Right lobe of liver (tissue), 6 donors: ENCODE data around the gene ZNF655. TPM values are rescaled to one million over a fixed set of nuclear protein-coding genes. Genes with fewer than 3 reads are reported as not detected.
A peak's percentile ranks its signal among the peaks of the same experiment; 100 is the strongest.
"Not testable (repeated sequence)": the region's sequence is repeated elsewhere in the genome, so short reads cannot be mapped to it uniquely, and the experiment has no call there.

ENCODE experiments used
- ATAC-seq, 4 donors: fragments of 200-7000 bp; cut with Tn5 transposase; one replicate each; pipeline ENCODE4 v1.9.1; 2020; ENCODE audit warnings: mild to moderate bottlenecking in 4 of 4, moderate library complexity in 4 of 4
- DNase-seq, 3 donors: peaks; one replicate each; pipeline ENCODE4 v3.0.0-alpha.2; 2020
- H3K27ac ChIP-seq, 3 donors: fragments of 200-600 bp; one replicate each; pipeline ENCODE4 v1.8.0; 2022
- H3K27me3 ChIP-seq, 2 donors: fragments of 200-600 bp; one replicate each; pipeline ENCODE4 v1.8.0; 2022
- H3K36me3 ChIP-seq, 4 donors: fragments of 200-600 bp; sonication (generic) in 1 of 4; one replicate each; pipeline versions ENCODE4 v1.5.1 to v1.8.0; 2017 to 2022; ENCODE audit warnings: control low read depth in 1 of 4
- H3K4me1 ChIP-seq, 4 donors: fragments of 200-600 bp; sonication (generic) in 1 of 4; one replicate each; pipeline versions ENCODE4 v1.5.1 to v1.8.0; 2017 to 2022; ENCODE audit warnings: control low read depth in 1 of 4
- H3K4me3 ChIP-seq, 3 donors: fragments of 200-600 bp; one replicate each; pipeline ENCODE4 v1.8.0; 2022
- H3K9me3 ChIP-seq, 4 donors: fragments of 200-600 bp; sonication (generic) in 1 of 4; one replicate each; pipeline versions ENCODE4 v1.5.1 to v1.8.0; 2017 to 2022; ENCODE audit warnings: control low read depth in 1 of 4
- CTCF ChIP-seq, 4 donors: fragments of 200-600 bp in 3 of 4; fragments of 450-650 bp in 1 of 4; IDR thresholded peaks; one replicate each; pipeline versions ENCODE4 v1.5.1 to v1.8.0; 2016 to 2022; ENCODE audit warnings: antibody characterized with exemption in 4 of 4, mild to moderate bottlenecking in 2 of 4
- POLR2A ChIP-seq: fragments of 450-650 bp; IDR thresholded peaks from one replicate; pipeline ENCODE4 v1.6.1; 2017; ENCODE audit warnings: antibody characterized with exemption, mild to moderate bottlenecking
- WGBS: methylation state at CpG from one replicate; pipeline ENCODE4 v1.1.6; 2018; ENCODE audit warnings: low coverage, low lambda C conversion rate; ENCODE audit not compliant: insufficient coverage; ENCODE audit errors: missing lambda C conversion rate; 5-methylcytosine and 5-hydroxymethylcytosine counted together
- intact Hi-C, 2 donors: fragments of 100-400 bp; cut with DNase I; formaldehyde crosslinking; loops; one replicate each; pipeline versions ENCODE4 v1.11.2 to v1.14.1; 2022
- total RNA-seq, 6 experiments: library from RNA; depleted of rRNA in 2 of 6; stranded (reverse); fragments of >200 nt in 2 of 6; fragmentation: NEBNext Ultra II Directional in 3 of 6; extraction: Animal tissue kit (Norgen Biotek cat#: 25700) in 3 of 6; gene quantifications; one replicate each; pipeline versions ENCODE4 v1.1.0 to v1.2.4, GENCODE V29; 2016 to 2023
- donor health status: DM: no; HTN: yes; CAD: no.
- donor health status: DM: no; HTN: no; CAD: no.
- donor health status: DM: no; HTN: no; CAD: no.
- donor health status: DM: no; HTN: yes; CAD: no.
- donor health status: DM: no; HTN: yes; CAD: no.

ZNF655 gene
- total RNA-seq, 6 experiments from 2014 or later, result 21.5 to 44.4 (median 26.0) TPM

- no peak overlapping the region for H3K27ac ChIP-seq
- H3K9me3 ChIP-seq, result no peaks in the 10 kb centered on the region
- ATAC-seq, result peak; percentile 26 to 74 (median 38)
- H3K4me3 ChIP-seq, result no peak overlapping the region
- H3K4me1 ChIP-seq, result no peaks in the 10 kb centered on the region
- TF ChIP-seq CTCF (IDR thresholded peaks at IDR 0.05) (no peak), POLR2A (no peak)
- no peak for DNase-seq
- 89% methylated on average over 3 of the region's 3 CpGs for WGBS
- no peaks in the 10 kb centered on the region for H3K27me3 ChIP-seq
- H3K36me3 ChIP-seq, result peaks cover 0 to 28% (median 4%) of the 10 kb centered on the region in 4 donors
- intact Hi-C loops, result no loop called here
Observed at GRCh38 chr7:99571768-99572167, 13.3 kb downstream of the ZNF655 start.

GRCh38 chr7:99573257-99573656 lies 14.8 kb downstream of the ZNF655 start:
- H3K36me3 ChIP-seq, result peaks cover 0 to 28% (median 4%) of the 10 kb centered on the region in 4 donors

GRCh38 chr7:99576251-99576650 lies 17.8 kb downstream of the ZNF655 start:
- Histone ChIP-seq H3K4me1 (peaks cover 0 to 10% (median 2%) of the 10 kb centered on the region in 4 donors), H3K4me3 (no peak overlapping the region), H3K9me3 (no peaks in the 10 kb centered on the region), H3K27me3 (no peaks in the 10 kb centered on the region), H3K27ac (no peak overlapping the region), H3K36me3 (peaks cover 0 to 11% (median 2%) of the 10 kb centered on the region in 4 donors)
- TF ChIP-seq CTCF (IDR thresholded peaks at IDR 0.05), result no peak
- no peak for TF ChIP-seq POLR2A
- WGBS, result 76% methylated on average over 3 of the region's 3 CpGs
- intact Hi-C loops, result no loop called here
- no peak for DNase-seq
- no peak for ATAC-seq

More at GRCh38 chr7:99573257-99573656, 14.8 kb downstream of the ZNF655 start:
- no peaks in the 10 kb centered on the region for H3K27me3 ChIP-seq
- 100% methylated on average over 1 of the region's 1 CpG for WGBS
- no peak for TF ChIP-seq POLR2A
- ATAC-seq (no peak), DNase-seq (no peak)
- H3K4me1 ChIP-seq, result no peaks in the 10 kb centered on the region
- no peaks in the 10 kb centered on the region for H3K9me3 ChIP-seq
- no peak overlapping the region for H3K27ac ChIP-seq
- H3K4me3 ChIP-seq, result no peak overlapping the region
- intact Hi-C loops, result no loop called here

GRCh38 chr7:99579281-99579955 lies 21.0 kb downstream of the ZNF655 start:
- no peaks in the 10 kb centered on the region for H3K36me3 ChIP-seq
- H3K27ac ChIP-seq, result no peak overlapping the region
- intact Hi-C loops, result no loop called here
- no peaks in the 10 kb centered on the region for H3K9me3 ChIP-seq
- TF ChIP-seq CTCF (IDR thresholded peaks at IDR 0.05) (no peak), POLR2A (no peak)
- H3K27me3 ChIP-seq, result no peaks in the 10 kb centered on the region
- ATAC-seq, result no peak
- peak overlapping the region in 1 of 3 donors; percentile 46 for H3K4me3 ChIP-seq
- no peak for DNase-seq
- 51% methylated on average over 10 of the region's 10 CpGs for WGBS
- H3K4me1 ChIP-seq, result peaks cover 0 to 10% (median 2%) of the 10 kb centered on the region in 4 donors

GRCh38 chr7:99579956-99580777 lies 21.7 kb downstream of the ZNF655 start:
- peak; percentile 73 to 78 (median 74) for ATAC-seq
- Histone ChIP-seq H3K4me1 (peaks cover 0 to 10% (median 2%) of the 10 kb centered on the region in 4 donors), H3K4me3 (peak overlapping the region; percentile 39 to 51 (median 46)), H3K27me3 (no peaks in the 10 kb centered on the region), H3K9me3 (no peaks in the 10 kb centered on the region), H3K36me3 (no peaks in the 10 kb centered on the region), H3K27ac (no peak overlapping the region)
- DNase-seq, result peak in 1 of 3 donors; percentile 24
- 4% methylated on average over 25 of the region's 54 CpGs for WGBS
- intact Hi-C loops, result no loop called here
- peak in 2 of 4 donors; percentile 8 to 14 for TF ChIP-seq CTCF (IDR thresholded peaks at IDR 0.05)
- TF ChIP-seq POLR2A, result no peak

- H3K27me3 ChIP-seq, intact Hi-C loops, H3K27ac ChIP-seq, H3K9me3 ChIP-seq, DNase-seq, H3K36me3 ChIP-seq, ATAC-seq: not testable (repeated sequence)
- WGBS, result 55% methylated on average over 4 of the region's 4 CpGs
- Histone ChIP-seq H3K4me3 (peak overlapping the region; percentile 39 to 51 (median 46)), H3K4me1 (peaks cover 0 to 10% (median 2%) of the 10 kb centered on the region in 4 donors)
Observed at GRCh38 chr7:99580778-99581332, 22.4 kb downstream of the ZNF655 start.
